Hypothalamus (tissue), 51 donors: ENCODE data around the gene PAPOLA.
A peak's percentile ranks its signal among the peaks of the same experiment; 100 is the strongest.
"Not testable (repeated sequence)": the region's sequence is repeated elsewhere in the genome, so short reads cannot be mapped to it uniquely, and the experiment has no call there.

ENCODE experiments used
- DNase-seq, 51 donors: peaks; one replicate each; lab custom pipeline; 2025; lab: John Stamatoyannopoulos, UW

The PAPOLA gene

DNA sequence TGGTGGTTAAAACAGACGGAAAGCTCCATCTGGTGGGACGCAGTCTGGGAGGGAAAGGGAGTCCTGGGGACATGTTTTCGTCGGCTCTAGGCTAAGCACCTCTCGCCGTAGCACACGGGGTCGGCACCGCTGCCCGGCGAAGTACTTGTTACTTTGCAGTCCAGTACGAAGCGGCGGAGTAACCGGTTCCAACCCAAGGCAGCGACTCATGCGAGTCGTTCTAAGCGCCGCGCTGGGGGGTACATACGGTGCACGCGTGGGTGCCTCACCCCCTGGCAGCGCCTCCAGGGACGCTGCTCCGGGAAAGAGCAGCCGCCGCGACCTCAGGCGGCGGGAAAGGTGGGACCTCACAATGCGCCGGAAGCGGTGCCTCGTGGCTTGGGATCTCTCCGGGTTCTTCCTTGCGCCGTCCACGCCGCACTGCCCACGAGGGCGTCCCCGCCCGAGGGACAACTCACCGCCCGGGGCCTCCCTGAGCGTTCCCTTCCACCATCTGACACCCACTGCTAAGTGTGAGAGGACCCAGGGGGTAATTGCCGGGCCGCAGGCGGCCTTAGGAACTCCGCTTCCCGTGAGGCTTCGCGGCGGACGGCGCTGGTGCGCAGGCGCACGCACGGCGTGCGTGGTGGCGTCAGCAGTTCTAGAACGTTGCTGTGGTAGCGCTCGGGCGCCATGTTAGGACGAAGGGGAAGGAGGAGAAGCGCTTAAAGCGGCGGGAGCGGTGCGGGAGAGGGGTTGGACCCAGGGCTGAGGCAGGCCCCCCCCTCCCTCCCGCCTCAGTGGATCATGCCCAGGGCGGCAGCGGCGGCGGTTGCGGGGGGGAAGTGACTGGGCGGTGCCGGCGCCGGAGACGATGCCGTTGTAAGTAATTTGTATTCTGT is at the start of gene PAPOLA:
TSS of gene PAPOLA (plus strand) at position 643 of the 881 bp plus-strand sequence. CDS start at position 854, 211 bp downstream.
- peak; percentile 74 to 98 (median 90) for DNase-seq

DNA sequence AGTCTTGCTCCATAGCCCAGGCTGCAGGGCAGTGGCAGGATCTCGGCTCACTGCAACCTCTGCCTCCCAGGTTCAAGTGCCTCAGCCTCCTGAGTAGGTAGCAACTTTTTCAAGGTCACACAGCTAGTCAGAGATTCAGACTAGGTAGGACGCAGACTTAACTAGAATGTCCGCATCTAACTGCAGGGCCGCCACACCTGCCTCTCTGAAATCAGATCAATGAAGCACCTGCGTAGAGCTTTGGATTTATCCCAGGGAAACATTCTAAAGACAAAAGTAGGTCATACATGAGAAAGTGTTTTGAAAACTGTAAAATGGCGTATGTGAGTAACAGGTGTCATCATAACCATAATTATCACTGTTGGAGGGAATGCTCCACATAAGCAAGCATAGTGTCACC is 49.5 kb upstream of the PAPOLA start:
- DNase-seq: no peak

DNA sequence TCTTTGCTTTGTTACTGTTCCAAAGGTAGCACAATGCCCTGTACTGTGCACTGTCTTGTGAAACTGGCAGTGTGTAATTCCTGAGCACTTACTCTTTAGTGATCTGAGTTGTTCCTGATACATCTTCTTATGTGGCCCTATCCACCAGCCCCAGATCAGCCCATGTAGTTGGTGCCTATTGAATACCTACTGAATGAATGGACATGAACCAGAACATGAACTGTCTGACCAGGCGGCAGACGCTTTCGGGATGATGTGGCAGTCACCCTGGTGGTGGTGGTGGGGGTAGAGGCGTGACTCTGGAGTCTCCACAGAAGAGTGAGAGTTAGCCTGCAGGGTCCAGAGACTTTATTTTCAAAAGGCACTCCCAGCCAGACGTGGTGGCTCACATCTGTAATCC is 46.6 kb upstream of the PAPOLA start:
- no peak for DNase-seq

DNA sequence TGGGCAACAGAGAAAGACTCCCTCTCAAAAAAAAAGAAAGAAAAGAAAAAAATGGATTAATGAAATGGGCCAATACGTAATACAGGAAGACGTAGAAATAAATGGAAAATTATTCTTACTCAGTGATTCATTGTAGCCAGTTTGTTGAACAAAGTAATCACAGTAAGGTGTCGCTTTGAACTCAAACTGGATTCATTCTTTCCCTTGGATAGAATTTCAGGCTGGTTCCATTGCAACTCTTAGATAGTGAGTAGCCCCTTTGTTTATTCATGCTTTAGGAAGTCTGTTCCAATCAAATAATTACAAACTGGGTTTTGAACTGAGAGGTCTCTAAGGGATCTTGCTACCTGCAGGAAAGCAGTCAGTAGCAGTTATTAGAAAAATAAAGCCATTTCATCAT is 42.3 kb upstream of the PAPOLA start:
- no peak for DNase-seq

DNA sequence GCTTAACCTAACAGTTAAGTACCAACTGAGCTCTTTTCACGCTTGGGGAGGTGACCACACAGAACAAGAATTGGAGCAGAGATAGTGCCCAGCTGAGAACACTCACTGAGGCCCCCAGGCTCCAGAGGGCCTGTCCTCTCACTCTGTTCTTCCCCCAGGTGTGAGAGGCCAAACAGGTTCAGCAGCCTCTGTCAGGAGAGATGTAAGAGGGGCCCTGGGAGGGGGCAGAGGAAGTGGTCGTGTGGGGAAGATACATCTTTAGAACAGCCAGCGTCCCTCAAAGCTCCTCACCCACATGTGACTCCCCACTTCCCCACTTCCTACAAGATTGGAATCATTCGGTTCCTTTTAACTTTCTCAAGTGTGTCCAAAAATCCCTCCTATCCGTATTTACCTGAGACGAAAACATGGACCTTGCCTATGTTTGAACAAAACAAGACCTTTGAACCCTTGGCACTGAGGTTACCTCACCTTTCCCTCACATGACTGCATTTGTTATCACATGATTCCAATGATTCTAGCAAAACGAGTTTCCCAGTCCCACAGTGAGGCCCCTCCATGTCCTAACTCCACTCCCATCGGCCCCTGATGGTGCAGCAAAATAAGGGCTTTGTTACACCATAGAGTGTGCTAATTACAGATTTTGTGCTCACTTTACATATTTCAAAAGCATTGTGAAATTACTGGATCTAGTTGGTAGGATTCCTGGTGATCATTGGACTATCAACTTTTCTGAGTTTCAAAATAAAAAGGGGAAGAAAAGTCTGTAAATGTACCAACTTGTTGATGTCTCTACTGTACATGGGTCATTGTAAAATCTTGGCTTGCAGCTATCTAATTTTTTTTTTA is 40.0 kb upstream of the PAPOLA start:
- no peak for DNase-seq

- no peak for DNase-seq
Observed at GRCh38 chr14:96464136-96464535, 38.0 kb upstream of the PAPOLA start.

- DNase-seq: no peak
Observed at GRCh38 chr14:96466918-96467317, 35.3 kb upstream of the PAPOLA start.

DNA sequence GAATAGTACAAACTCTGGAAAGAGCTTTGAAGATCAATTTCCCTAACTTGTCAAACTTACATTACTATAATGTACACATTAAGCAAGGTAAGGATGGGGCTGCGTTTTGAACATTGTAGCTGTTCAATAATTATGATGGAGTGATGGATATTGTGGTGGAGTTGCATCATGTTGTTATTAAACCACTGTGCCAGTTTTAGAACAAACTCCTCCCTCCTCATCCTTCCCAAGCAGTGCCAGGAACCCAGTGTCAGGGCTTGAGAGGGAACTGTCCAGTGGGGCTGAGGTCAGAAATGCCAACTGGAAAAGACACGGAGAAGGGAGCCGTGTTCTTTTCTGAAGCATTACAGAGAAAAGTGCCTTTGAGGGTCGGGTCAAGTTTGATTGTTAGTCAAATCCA is 31.9 kb upstream of the PAPOLA start:
- no peak for DNase-seq

DNA sequence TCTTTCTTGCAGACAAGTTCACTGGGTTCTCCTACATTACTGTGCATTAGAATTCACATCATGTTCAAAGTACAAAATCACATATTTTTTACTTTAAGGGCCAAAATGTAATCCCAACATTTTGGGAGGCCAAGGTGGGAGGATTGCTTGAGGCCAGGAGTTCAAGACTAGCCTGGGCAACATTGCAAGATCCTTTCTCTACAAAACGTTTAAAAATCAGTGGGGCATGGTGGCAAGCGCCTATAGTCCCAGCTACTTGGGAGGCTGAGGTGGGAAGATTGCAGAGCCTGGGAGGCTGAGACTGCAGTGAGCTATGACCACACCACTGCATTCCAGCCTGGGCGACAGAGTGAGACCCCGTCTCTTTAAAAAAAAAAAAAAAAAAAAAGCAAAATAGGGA is 31.2 kb upstream of the PAPOLA start:
- not testable (repeated sequence) for DNase-seq

DNA sequence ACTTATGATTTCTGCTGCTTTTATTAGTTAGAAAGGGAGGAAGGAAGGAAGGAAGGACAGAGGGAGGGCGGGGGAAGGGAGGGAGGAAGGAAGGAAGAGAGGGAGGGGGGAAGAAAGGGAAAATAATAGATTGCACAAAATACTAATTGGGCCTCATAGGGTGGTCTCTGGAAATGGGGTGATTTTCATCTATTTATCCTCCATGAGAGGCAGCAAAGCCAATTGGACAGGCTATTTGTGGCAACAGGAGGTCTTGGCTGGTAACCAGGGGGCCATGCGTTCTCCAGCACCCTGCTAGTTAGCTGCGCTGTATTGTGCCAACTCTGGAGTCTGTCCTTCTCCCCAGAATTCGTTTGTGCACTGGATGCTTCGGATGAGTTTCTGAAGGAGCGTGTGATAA is 24.1 kb upstream of the PAPOLA start:
- no peak for DNase-seq

DNA sequence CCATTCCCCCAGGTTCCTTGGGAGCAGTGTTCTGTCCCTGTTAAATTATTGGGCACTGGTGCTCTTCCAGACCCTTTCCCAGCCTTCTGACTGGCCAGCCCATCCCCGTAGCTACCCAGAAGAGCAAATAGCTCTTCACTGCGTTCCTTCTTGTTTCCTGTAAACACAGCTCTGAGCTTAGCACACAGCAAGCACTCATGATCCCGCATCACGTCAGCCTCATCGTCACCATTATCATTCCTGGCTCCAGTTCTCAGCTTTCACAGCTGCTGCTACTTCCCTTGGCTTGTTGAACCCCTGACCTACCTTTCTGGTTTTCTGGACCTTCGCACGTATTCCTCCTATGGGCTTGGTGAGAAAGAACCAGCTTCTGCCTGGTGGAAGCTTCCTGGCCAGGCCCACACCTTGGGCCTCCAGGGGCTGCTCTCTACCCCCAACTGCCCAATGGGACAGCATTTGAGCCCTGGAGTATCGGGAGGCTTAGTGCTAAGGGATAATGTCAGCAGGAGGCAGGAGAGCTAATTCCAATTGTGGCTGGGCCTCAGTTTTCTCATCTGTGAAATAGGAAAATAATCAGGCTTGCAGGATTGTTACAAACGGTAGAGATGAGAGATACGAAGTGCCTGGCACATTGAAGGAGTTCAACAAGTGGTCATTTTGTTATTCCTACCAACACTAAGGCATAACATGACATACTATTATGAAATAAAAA is 22.6 kb upstream of the PAPOLA start:
- no peak for DNase-seq

- no peak for DNase-seq
Observed at GRCh38 chr14:96481731-96482314, 20.4 kb upstream of the PAPOLA start.

- DNase-seq: no peak
Observed at GRCh38 chr14:96482986-96483385, 19.2 kb upstream of the PAPOLA start.

GRCh38 chr14:96484399-96484798 is 17.8 kb upstream of the PAPOLA start:
- no peak for DNase-seq

DNA sequence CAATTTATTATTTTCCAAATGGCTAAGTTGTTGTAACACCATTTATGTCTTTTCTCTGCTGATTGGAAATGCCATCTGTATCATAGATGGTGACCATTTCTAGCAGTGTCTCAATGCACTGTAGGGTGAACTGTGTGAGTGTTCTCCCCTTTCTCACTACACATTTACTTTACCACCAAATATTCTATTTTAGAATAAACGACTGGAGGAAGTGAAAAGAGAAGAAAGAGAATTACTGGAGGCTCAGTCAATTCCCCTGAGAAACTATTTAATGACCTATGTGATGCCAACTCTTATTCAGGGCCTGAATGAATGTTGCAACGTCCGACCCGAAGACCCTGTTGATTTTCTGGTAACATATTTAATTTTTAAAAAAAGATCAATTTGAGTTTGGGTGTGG is 15.5 kb upstream of the PAPOLA start:
- no peak for DNase-seq

GRCh38 chr14:96489327-96489726 is 12.9 kb upstream of the PAPOLA start:
- DNase-seq: no peak

DNA sequence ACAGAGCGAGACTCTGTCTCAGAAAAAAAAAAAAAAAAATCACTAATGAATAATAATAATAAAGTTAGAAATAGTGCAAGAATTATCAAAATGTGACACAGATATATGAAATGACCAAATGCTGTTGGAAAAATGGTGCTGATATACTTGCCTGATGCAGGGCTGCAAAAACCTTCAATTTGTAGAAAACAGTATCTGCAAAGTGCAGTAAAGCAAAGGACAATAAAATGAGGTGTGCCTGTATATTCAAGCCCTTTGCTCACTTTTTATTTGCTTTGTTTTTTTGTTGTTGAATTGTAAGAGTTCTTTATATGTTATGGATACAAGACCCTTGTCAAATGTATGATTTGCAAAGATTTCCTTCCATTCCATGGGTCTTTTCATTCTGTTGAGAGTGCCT is 9.0 kb upstream of the PAPOLA start:
- DNase-seq: no peak

GRCh38 chr14:96494331-96494730 is 7.9 kb upstream of the PAPOLA start:
- DNase-seq: no peak

DNA sequence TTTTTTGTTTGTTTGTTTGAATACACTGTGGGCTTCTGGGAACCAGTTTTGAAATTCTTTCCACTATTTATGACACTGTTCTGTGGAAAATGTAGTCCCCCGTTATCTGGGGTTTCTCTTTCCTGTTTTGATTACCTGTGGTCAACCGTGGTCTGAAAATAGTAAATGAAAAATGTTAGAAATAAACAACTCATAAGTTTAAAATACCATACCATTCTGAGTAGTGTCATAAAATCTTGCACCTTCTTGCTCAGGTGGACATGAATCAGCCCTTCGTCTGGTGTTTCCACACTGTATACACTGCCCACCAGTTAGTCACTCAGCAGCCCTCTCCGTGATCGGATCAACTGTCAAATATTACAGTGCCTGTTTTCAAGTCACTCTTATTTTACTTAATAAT is 5.1 kb upstream of the PAPOLA start:
- DNase-seq: no peak

DNA sequence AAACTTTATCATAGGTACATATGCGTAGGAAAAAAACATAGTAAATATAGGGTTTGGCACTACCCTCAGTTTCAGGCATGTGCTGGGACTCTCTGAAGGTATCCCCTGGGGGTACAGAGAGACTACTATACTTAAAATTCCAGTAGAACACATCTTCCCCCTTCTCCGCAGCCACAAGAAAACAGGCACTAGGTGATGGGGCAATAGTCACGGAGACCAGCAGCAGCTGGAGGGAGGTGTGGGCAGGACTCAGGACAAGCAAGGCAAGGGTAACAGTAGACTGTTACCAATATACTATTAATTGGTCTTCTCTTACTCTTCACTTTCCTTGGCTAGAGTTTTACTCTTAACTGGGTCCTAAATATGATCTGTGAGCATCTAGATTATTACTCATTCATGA is 4.6 kb upstream of the PAPOLA start:
- DNase-seq: no peak

- DNase-seq: no peak
Observed at GRCh38 chr14:96501217-96501739, 904 bp upstream of the PAPOLA start.
